Kidney (tissue), 14 donors: ENCODE data around the gene ALDH1A3. TPM values are rescaled to one million over a fixed set of nuclear protein-coding genes. Genes with fewer than 3 reads are reported as not detected.

ENCODE experiments used
- DNase-seq, 5 donors: peaks; one replicate each; pipeline ENCODE4 v3.0.0-alpha.2; 2013 to 2020
- FAIRE-seq: peaks from 2 replicates; lab custom pipeline; 2012; peaks lifted over from hg19 to GRCh38; lab: Jason Lieb, UNC
- H3K27ac ChIP-seq, 2 donors: one replicate each; pipeline ENCODE4 v1.7.0; 2013; ENCODE audit warnings: low read depth in 2 of 2, low read length in 2 of 2, inconsistent platforms in 1 of 2
- H3K27me3 ChIP-seq: one replicate; pipeline ENCODE4 v1.7.1; 2013; ENCODE audit warnings: low read length, inconsistent platforms; ENCODE audit not compliant: control insufficient read depth, insufficient read depth
- H3K36me3 ChIP-seq, 3 donors: one replicate each; pipeline versions ENCODE4 v1.7.0 to v1.7.1; 2013; ENCODE audit warnings: low read length in 3 of 3, control low read depth in 1 of 3, inconsistent platforms in 1 of 3; ENCODE audit not compliant: insufficient read depth in 3 of 3, control insufficient read depth in 2 of 3
- H3K4me1 ChIP-seq, 3 donors: one replicate each; pipeline versions ENCODE4 v1.7.0 to v1.7.1; 2013; ENCODE audit warnings: low read length in 3 of 3, inconsistent platforms in 1 of 3, low read depth in 1 of 3; ENCODE audit not compliant: control insufficient read depth in 2 of 3, insufficient read depth in 2 of 3
- H3K4me3 ChIP-seq, 3 donors: one replicate each; pipeline versions ENCODE4 v1.7.0 to v1.8.1; 2013; ENCODE audit warnings: low read length in 3 of 3, control low read depth in 1 of 3, inconsistent platforms in 1 of 3
- H3K9ac ChIP-seq, 3 donors: one replicate each; pipeline versions ENCODE4 v1.7.0 to v1.7.1; 2013; ENCODE audit warnings: low read length in 3 of 3, control low read depth in 1 of 3, inconsistent platforms in 1 of 3
- H3K9me3 ChIP-seq, 3 donors: one replicate each; pipeline versions ENCODE4 v1.7.0 to v1.7.1; 2013; ENCODE audit warnings: low read length in 3 of 3, control low read depth in 1 of 3, inconsistent platforms in 1 of 3; ENCODE audit not compliant: control insufficient read depth in 2 of 3, insufficient read depth in 1 of 3
- intact Hi-C: fragments of 100-400 bp; cut with DNase I; formaldehyde crosslinking; loops from one replicate; pipeline ENCODE4 v1.11.1; 2022
- polyA plus RNA-seq: library from polyadenylated mRNA; stranded (reverse); fragments of 350-450 nt; fragmentation: Illumina TruSeq; extraction: RNeasy Lipid Tissue Mini Kit (QIAGEN cat#74804); gene quantifications from one replicate; pipeline ENCODE4 v1.2.3, GENCODE V29; 2014; ENCODE audit warnings: low read depth, low replicate concordance; ENCODE audit not compliant: insufficient read depth
- total RNA-seq: library from RNA; stranded (reverse); fragmentation: NEBNext Ultra II Directional; extraction: Animal tissue kit (Norgen Biotek cat#: 25700); gene quantifications from one replicate; pipeline ENCODE4 v1.2.1, GENCODE V29; 2021
- TF ChIP-seq, protein P1 (sequence below): IDR thresholded peaks from 3 replicates; pipeline ENCODE4 v1.5.1; 2012; ENCODE audit warnings: mild to moderate bottlenecking, moderate library complexity, borderline replicate concordance; ENCODE audit not compliant: insufficient read depth; ENCODE audit errors: extremely low read depth
- donor health status: control.
- donor health status: control.
- donor health status: control.
- donor health status: control.
- donor health status: control.
- donor health status: DM: yes; HTN: yes; CAD: no.
- donor health status: Normal renal cell carcinoma (clear cell type).

ALDH1A3 gene
- total and polyA plus RNA-seq, 2 donors from 2014 or later = 5.4 to 19.6 TPM

DNA sequence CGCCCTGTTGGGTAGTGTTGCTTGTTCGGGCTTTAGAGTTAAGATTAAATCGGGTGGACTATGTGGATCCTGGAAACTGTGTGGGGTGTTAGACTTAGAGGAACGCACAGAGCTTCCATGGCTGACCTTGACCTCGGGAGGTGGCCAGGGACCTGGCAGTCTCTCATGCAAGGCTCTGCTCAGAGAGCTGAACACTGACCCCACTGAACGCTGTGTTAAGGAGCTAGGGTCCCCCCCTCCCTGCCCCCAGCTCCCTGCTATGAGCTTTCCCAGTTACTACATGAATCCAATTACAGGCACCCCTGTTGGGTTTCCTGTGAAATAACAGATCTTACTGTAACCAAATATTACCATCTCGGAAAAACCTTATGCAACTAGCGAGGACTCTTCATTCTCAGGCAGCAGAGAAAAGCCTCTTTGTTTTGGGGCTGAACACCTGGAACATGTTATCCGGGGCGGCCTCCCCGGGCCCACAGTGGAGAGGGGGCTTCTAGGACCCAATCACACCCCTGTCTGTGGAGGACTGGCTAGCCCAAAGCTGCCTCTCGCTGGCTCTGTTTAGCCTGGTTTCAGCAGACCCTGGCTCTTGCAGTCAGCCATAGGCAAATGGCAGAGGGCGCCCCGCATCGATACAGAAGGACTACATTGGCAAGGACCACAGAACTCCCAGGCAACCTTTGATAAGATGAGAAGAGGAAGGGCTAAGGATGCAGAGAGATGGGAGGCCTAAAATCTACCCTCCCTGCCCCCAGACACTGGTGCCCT is 25.8 kb upstream of the ALDH1A3 start:
- FAIRE-seq = no peak
- Histone ChIP-seq H3K4me3 (no peak overlapping the region), H3K27me3 (no peaks in the 10 kb centered on the region), H3K36me3 (no peaks in the 10 kb centered on the region), H3K4me1 (peaks cover 0 to 4% (median 3%) of the 10 kb centered on the region in 3 donors), H3K9ac (no peak overlapping the region), H3K27ac (no peak overlapping the region), H3K9me3 (no peaks in the 10 kb centered on the region)
- intact Hi-C loops = no loop called here
- no peak for DNase-seq
- TF ChIP-seq, protein P1, sequence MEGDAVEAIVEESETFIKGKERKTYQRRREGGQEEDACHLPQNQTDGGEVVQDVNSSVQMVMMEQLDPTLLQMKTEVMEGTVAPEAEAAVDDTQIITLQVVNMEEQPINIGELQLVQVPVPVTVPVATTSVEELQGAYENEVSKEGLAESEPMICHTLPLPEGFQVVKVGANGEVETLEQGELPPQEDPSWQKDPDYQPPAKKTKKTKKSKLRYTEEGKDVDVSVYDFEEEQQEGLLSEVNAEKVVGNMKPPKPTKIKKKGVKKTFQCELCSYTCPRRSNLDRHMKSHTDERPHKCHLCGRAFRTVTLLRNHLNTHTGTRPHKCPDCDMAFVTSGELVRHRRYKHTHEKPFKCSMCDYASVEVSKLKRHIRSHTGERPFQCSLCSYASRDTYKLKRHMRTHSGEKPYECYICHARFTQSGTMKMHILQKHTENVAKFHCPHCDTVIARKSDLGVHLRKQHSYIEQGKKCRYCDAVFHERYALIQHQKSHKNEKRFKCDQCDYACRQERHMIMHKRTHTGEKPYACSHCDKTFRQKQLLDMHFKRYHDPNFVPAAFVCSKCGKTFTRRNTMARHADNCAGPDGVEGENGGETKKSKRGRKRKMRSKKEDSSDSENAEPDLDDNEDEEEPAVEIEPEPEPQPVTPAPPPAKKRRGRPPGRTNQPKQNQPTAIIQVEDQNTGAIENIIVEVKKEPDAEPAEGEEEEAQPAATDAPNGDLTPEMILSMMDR = no peak

DNA sequence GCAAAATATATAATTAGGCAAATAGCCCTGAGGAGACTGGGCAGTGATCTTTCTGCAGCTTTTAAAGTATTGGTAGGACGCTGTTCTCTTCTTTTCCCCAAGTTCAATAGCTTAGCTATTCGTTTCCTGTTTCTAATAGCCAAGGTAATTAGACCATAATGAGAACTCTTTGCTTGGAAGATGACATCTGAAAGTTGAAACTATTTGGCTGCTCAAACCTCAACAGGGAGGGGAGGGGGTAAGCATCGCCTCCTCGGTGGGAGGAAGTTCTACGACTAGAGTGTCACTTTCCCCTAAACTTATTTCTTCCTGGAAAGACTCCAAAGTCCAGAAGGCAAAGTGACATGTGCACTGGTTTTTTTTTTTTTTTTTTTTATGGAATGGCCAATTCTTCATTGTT is 22.8 kb upstream of the ALDH1A3 start:
- FAIRE-seq (no peak), DNase-seq (peak in 1 of 5 donors; percentile 56)
- Histone ChIP-seq H3K4me3 (no peak overlapping the region), H3K36me3 (no peaks in the 10 kb centered on the region), H3K9ac (no peak overlapping the region), H3K27ac (no peak overlapping the region), H3K9me3 (peaks cover 0 to 4% (median 0%) of the 10 kb centered on the region in 3 donors), H3K27me3 (no peaks in the 10 kb centered on the region), H3K4me1 (peaks cover 0 to 4% (median 0%) of the 10 kb centered on the region in 3 donors)
- TF ChIP-seq, protein P1 = no peak
- intact Hi-C loops = no loop called here

DNA sequence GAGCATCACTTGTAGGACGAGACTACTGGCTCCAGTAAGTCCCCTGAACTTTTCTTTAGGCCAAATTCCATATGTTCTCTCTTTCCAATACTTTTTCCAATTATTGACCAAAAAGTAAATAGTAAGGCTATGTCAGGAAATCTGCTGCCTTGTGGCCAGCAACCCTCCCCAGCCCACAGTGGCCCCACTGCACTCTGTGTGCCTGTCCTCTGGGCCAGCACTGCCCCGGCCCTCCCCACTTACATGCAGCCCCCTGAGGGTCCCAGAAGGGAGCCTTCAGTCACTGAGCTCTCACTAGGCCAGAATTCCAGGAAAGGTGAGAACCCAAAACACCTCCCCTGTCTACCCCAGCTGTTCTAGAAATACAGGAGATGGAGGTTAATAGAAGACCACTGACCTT is 21.3 kb upstream of the ALDH1A3 start:
- Histone ChIP-seq H3K27me3 (no peaks in the 10 kb centered on the region), H3K9ac (no peak overlapping the region), H3K36me3 (no peaks in the 10 kb centered on the region), H3K4me1 (peaks cover 0 to 4% (median 0%) of the 10 kb centered on the region in 3 donors), H3K4me3 (no peak overlapping the region), H3K9me3 (peaks cover 0 to 4% (median 0%) of the 10 kb centered on the region in 3 donors), H3K27ac (no peak overlapping the region)
- FAIRE-seq (no peak), DNase-seq (no peak)
- TF ChIP-seq, protein P1 = no peak
- intact Hi-C loops = no loop called here
